Measurements from ENCODE around the gene PTS. TPM values are rescaled to one million over a fixed set of nuclear protein-coding genes. Genes with fewer than 3 reads are reported as not detected.

The PTS gene
- total RNA-seq, 1 experiment from 2014 or later = 48.6 TPM

DNA sequence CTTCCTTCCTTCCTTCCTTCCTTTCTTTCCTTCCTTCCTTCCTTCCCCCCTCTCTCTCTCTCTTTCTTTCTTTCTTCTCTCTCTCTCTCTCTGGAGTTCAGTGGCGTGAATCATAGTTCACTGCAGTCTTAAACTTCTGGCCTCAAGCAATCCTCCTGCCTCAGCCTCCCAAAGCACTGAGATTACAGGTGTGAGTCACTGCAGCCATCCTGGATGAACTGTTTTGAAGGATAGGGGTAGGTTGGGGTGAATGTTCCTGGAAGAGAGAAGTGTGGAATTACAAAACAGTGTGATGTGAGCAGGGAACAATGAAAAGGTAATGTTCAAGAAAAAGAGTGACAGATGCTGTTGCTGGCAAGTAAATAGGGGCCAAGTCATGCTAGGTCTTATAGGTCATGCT lies 46.8 kb downstream of the PTS start:
- Mint-ChIP-seq H3K36me3 (ENCODE audit: insufficient read depth in 1 of 3, low read depth in 3 of 3) (no peaks in the 10 kb centered on the region), H3K27ac (no peak overlapping the region), H3K27me3 (ENCODE audit: low read depth) (no peaks in the 10 kb centered on the region; the same call in none of the 2 replicates), H3K9me3 (no peaks in the 10 kb centered on the region), H3K4me1 (peaks cover 11 to 20% of the 10 kb centered on the region in 2 experiments), H3K4me3 (no peak overlapping the region)
- H3K23ac ChIP-seq (ENCODE audit: insufficient read length, low read depth, low read length) = no peak overlapping the region
- H3K56ac ChIP-seq (ENCODE audit: insufficient read length, low read depth, low read length) = no peak overlapping the region
- H2AFZ ChIP-seq (ENCODE audit: low read length) = no peak overlapping the region
- H3K9me3 ChIP-seq (ENCODE audit: control insufficient read depth, low read depth, low read length) = no peaks in the 10 kb centered on the region
- H3K4me2 ChIP-seq (ENCODE audit: insufficient read depth, insufficient read length, low read length) = no peak overlapping the region
- no peaks in the 10 kb centered on the region for H3K79me2 ChIP-seq (ENCODE audit: insufficient read depth, low read length)
- TF ChIP-seq CTCF (conservative IDR thresholded peaks at IDR 0.05) = no peak
- no peak overlapping the region for H3K4ac ChIP-seq (ENCODE audit: low read depth, low read length)
- no peaks in the 10 kb centered on the region; the same call in 1 of the 2 replicates for H3K4me1 ChIP-seq (ENCODE audit: insufficient read depth, low read length)
- no peaks in the 10 kb centered on the region for H3K23me2 ChIP-seq (ENCODE audit: insufficient read length, low read depth, low read length, poor library complexity, severe bottlenecking)
- H3K14ac ChIP-seq (ENCODE audit: insufficient read depth, low read length) = no peak overlapping the region
- no peaks in the 10 kb centered on the region for H4K20me1 ChIP-seq (ENCODE audit: control insufficient read depth, insufficient read depth, insufficient read length)
- no peaks in the 10 kb centered on the region for H3K27me3 ChIP-seq (ENCODE audit: insufficient read depth, low read length)
- H4K91ac ChIP-seq (ENCODE audit: insufficient read length, low read depth, low read length) = no peak overlapping the region
- H3K79me1 ChIP-seq (ENCODE audit: insufficient read depth, low read depth, low read length, poor library complexity, severe bottlenecking) = no peaks in the 10 kb centered on the region
- H3T11ph ChIP-seq (ENCODE audit: low read length) = no peak overlapping the region
- no peak overlapping the region for H2BK15ac ChIP-seq (ENCODE audit: low read depth, low read length)
- H3K18ac ChIP-seq (ENCODE audit: insufficient read length, low read depth, low read length) = no peak overlapping the region
- no peak overlapping the region for H2BK5ac ChIP-seq (ENCODE audit: insufficient read length, low read length)
- H2BK120ac ChIP-seq (ENCODE audit: low read depth, low read length, poor library complexity, severe bottlenecking) = no peak overlapping the region
- H2AK5ac ChIP-seq (ENCODE audit: insufficient read length, low read length) = no peak overlapping the region
- no peak overlapping the region for H4K8ac ChIP-seq (replicated peaks; ENCODE audit: insufficient read length, low read depth, low read length)
- DNase-seq = no peak
- H2BK12ac ChIP-seq (ENCODE audit: insufficient read length, low read depth, low read length) = no peak overlapping the region
- no peak overlapping the region for H3K27ac ChIP-seq (ENCODE audit: insufficient read length, low read depth, low read length)
- no peak overlapping the region for H2BK20ac ChIP-seq (ENCODE audit: low read depth, low read length, poor library complexity, severe bottlenecking)
- no peak overlapping the region for H3K9ac ChIP-seq (ENCODE audit: extremely low read depth, insufficient read length, low read length)
- no peak overlapping the region for H4K5ac ChIP-seq (ENCODE audit: insufficient read length, low read depth, low read length)
- WGBS (ENCODE audit: extremely low coverage, insufficient read length, low lambda C conversion rate) = no CpG with 5 or more reads among the region's 1 CpG

Measured in H9 (cell line).